Naive thymus-derived CD4-positive, alpha-beta T cell (primary cell): ENCODE measurements around the gene ALX3. TPM values are rescaled to one million over a fixed set of nuclear protein-coding genes. Genes with fewer than 3 reads are reported as not detected.

Experiments
- ATAC-seq: fragments of 150-1000 bp; cut with Tn5 transposase; 2 replicates; pipeline ENCODE4 v1.10.0; 2021; ENCODE audit warnings: mild to moderate bottlenecking, moderate library complexity
- CTCF ChIA-PET: fragments of 350-600 bp; sonication (Branson Sonifier 250); formaldehyde crosslinking; loops from one replicate; lab custom pipeline; 2021; ENCODE audit warnings: antibody characterized with exemption; lab: Charles Lee
- POLR2A ChIA-PET: fragments of 350-600 bp; sonication (Branson Sonifier 250); formaldehyde crosslinking; loops from one replicate; lab custom pipeline; 2021; ENCODE audit warnings: antibody characterized with exemption, inconsistent platforms; lab: Charles Lee
- DNase-seq, 9 donors: peaks; one replicate each; pipeline versions ENCODE4 v3.0.0 to v3.0.0-alpha.2; 2020 to 2022; ENCODE audit warnings: mixed read lengths in 1 of 9
- H3K27ac ChIP-seq: one replicate; pipeline ENCODE4 v1.7.0; 2013; ENCODE audit warnings: mild to moderate bottlenecking, low read depth, low read length, moderate library complexity
- H3K27me3 ChIP-seq, 2 donors: one replicate each; pipeline ENCODE4 v1.7.0; 2013; ENCODE audit warnings: low read length in 2 of 2, mild to moderate bottlenecking in 2 of 2, moderate library complexity in 2 of 2; ENCODE audit not compliant: control insufficient read depth in 2 of 2, insufficient read depth in 2 of 2
- H3K36me3 ChIP-seq, 3 experiments: 1 replicate in 2 of 3; 2 replicates in 1 of 3; pipeline ENCODE4 v1.7.0; 2013; ENCODE audit warnings: low read length in 3 of 3, mild to moderate bottlenecking in 3 of 3, moderate library complexity in 1 of 3; ENCODE audit not compliant: insufficient read depth in 3 of 3, control insufficient read depth in 2 of 3
- H3K4me1 ChIP-seq, 2 donors: one replicate each; pipeline ENCODE4 v1.7.0; 2013; ENCODE audit warnings: low read length in 2 of 2, mild to moderate bottlenecking in 2 of 2, moderate library complexity in 1 of 2; ENCODE audit not compliant: control insufficient read depth in 2 of 2, insufficient read depth in 2 of 2
- H3K4me3 ChIP-seq: 2 replicates; pipeline ENCODE4 v1.7.0; 2013; ENCODE audit warnings: mild to moderate bottlenecking, low read length
- H3K9me3 ChIP-seq, 3 experiments: 1 replicate in 2 of 3; 2 replicates in 1 of 3; pipeline ENCODE4 v1.7.0; 2013; ENCODE audit warnings: low read length in 3 of 3; ENCODE audit not compliant: control insufficient read depth in 2 of 3
- H3K27ac Mint-ChIP-seq, 9 donors: one replicate each; pipeline ENCODE4 v1.8.0; 2020 to 2022; ENCODE audit warnings: mixed read lengths in 9 of 9, mild to moderate bottlenecking in 8 of 9, moderate library complexity in 5 of 9, inconsistent platforms in 2 of 9
- H3K27me3 Mint-ChIP-seq, 5 donors: one replicate each; pipeline ENCODE4 v1.8.0; 2021 to 2022; ENCODE audit warnings: mixed read lengths in 5 of 5, mild to moderate bottlenecking in 1 of 5
- H3K36me3 Mint-ChIP-seq, 5 donors: one replicate each; pipeline ENCODE4 v1.8.0; 2020 to 2022; ENCODE audit warnings: mixed read lengths in 5 of 5, mild to moderate bottlenecking in 3 of 5, inconsistent platforms in 1 of 5
- H3K4me1 Mint-ChIP-seq, 7 donors: one replicate each; pipeline ENCODE4 v1.8.0; 2020 to 2022; ENCODE audit warnings: mixed read lengths in 7 of 7, mild to moderate bottlenecking in 3 of 7, inconsistent platforms in 1 of 7
- H3K4me3 Mint-ChIP-seq, 10 donors: one replicate each; pipeline ENCODE4 v1.8.0; 2020 to 2022; ENCODE audit warnings: mild to moderate bottlenecking in 10 of 10, mixed read lengths in 10 of 10, moderate library complexity in 6 of 10, inconsistent platforms in 2 of 10
- H3K9me3 Mint-ChIP-seq, 11 donors: one replicate each; pipeline ENCODE4 v1.8.0; 2020 to 2022; ENCODE audit warnings: mixed read lengths in 11 of 11, mild to moderate bottlenecking in 4 of 11, inconsistent platforms in 1 of 11, moderate library complexity in 1 of 11
- intact Hi-C, 2 donors: fragments of 100-400 bp; cut with micrococcal nuclease; formaldehyde crosslinking; loops; one replicate each; pipeline ENCODE4 v1.15.1; 2023
- polyA plus RNA-seq, 2 donors: library from polyadenylated mRNA; unstranded; fragments of 300-500 nt; fragmentation: Illumina TruSeq; gene quantifications; one replicate each; pipeline ENCODE4 v1.2.3, GENCODE V29; 2021
- total RNA-seq, 6 experiments: library from RNA in 5 of 6; stranded (reverse) in 5 of 6; gene quantifications; 1 replicate in 5 of 6; 2 replicates in 1 of 6; pipeline ENCODE4 v1.2.3 and lab custom pipeline; 2021 to 2026

ALX3 gene
- total and polyA plus RNA-seq, 7 experiments from 2014 or later, result not detected

GRCh38 chr1:110112656-110113055, 42.2 kb upstream of the ALX3 start:
- Mint-ChIP-seq H3K4me3 (no peak overlapping the region), H3K4me1 (peaks cover 0 to 5% (median 0%) of the 10 kb centered on the region in 7 donors), H3K36me3 (no peaks in the 10 kb centered on the region), H3K27ac (no peak overlapping the region), H3K9me3 (no peaks in the 10 kb centered on the region), H3K27me3 (peaks cover 10 to 35% (median 16%) of the 10 kb centered on the region in 5 donors)
- no peak for DNase-seq
- ChIA-PET CTCF (interaction anchor here (1.1 kb wide), 1 partner anchor 15 kb away, joined by 3 read pairs; no protein-coding TSS in a partner anchor), POLR2A (interaction anchor here (0.6 kb wide), 1 partner anchor 703 kb away, joined by 3 read pairs; no protein-coding TSS in a partner anchor)
- Histone ChIP-seq H3K9me3 (no peaks in the 10 kb centered on the region), H3K4me3 (no peak overlapping the region), H3K4me1 (no peaks in the 10 kb centered on the region), H3K36me3 (no peaks in the 10 kb centered on the region), H3K27me3 (no peaks in the 10 kb centered on the region), H3K27ac (no peak overlapping the region)
- intact Hi-C loops, result no loop called here
- no peak for ATAC-seq

GRCh38 chr1:110112143-110112542, 41.7 kb upstream of the ALX3 start, which contains the start of gene UBL4B:
Gene UBL4B (plus strand): TSS chr1:110112443. CDS start chr1:110112535, 92 bp downstream.
- H3K9me3 Mint-ChIP-seq, result no peaks in the 10 kb centered on the region
- ChIA-PET POLR2A (no interaction called here), CTCF (interaction anchor here (1.1 kb wide), 1 partner anchor 16 kb away, joined by 3 read pairs; no protein-coding TSS in a partner anchor)
- Histone ChIP-seq H3K27me3 (no peaks in the 10 kb centered on the region), H3K4me1 (no peaks in the 10 kb centered on the region), H3K27ac (no peak within 1 kb of the TSS), H3K9me3 (no peaks in the 10 kb centered on the region), H3K4me3 (no peak within 1 kb of the TSS), H3K36me3 (no peaks in the 10 kb centered on the region)
- no peak within 1 kb of the TSS for H3K4me3 Mint-ChIP-seq
- H3K4me1 Mint-ChIP-seq, result peaks cover 0 to 6% (median 0%) of the 10 kb centered on the region in 7 donors
- ATAC-seq (no peak), DNase-seq (no peak)
- peaks cover 6 to 35% (median 16%) of the 10 kb centered on the region in 5 donors for H3K27me3 Mint-ChIP-seq
- intact Hi-C loops, result no loop called here
- H3K36me3 Mint-ChIP-seq, result no peaks in the 10 kb centered on the region
- no peak within 1 kb of the TSS for H3K27ac Mint-ChIP-seq

GRCh38 chr1:110111081-110111480, 40.6 kb upstream of the ALX3 start:
- no peaks in the 10 kb centered on the region for H3K9me3 ChIP-seq
- peaks cover 6 to 31% (median 12%) of the 10 kb centered on the region in 5 donors for H3K27me3 Mint-ChIP-seq
- no peaks in the 10 kb centered on the region for H3K4me1 ChIP-seq
- H3K4me3 ChIP-seq, result no peak overlapping the region
- H3K27ac Mint-ChIP-seq, result no peak overlapping the region
- no peak overlapping the region for H3K4me3 Mint-ChIP-seq
- DNase-seq (no peak), ATAC-seq (no peak)
- ChIA-PET POLR2A (no interaction called here), CTCF (no interaction called here)
- intact Hi-C loops, result no loop called here
- no peaks in the 10 kb centered on the region for H3K36me3 Mint-ChIP-seq
- peaks cover 0 to 1% (median 0%) of the 10 kb centered on the region in 7 donors for H3K4me1 Mint-ChIP-seq
- no peaks in the 10 kb centered on the region for H3K27me3 ChIP-seq
- H3K36me3 ChIP-seq, result no peaks in the 10 kb centered on the region
- no peaks in the 10 kb centered on the region for H3K9me3 Mint-ChIP-seq
- H3K27ac ChIP-seq, result no peak overlapping the region

GRCh38 chr1:110107867-110108469, 37.5 kb upstream of the ALX3 start:
- ATAC-seq (no peak), DNase-seq (no peak)
- Histone ChIP-seq H3K4me1 (no peaks in the 10 kb centered on the region), H3K27me3 (no peaks in the 10 kb centered on the region), H3K27ac (no peak overlapping the region), H3K9me3 (no peaks in the 10 kb centered on the region), H3K36me3 (no peaks in the 10 kb centered on the region), H3K4me3 (no peak overlapping the region)
- Mint-ChIP-seq H3K27ac (no peak overlapping the region), H3K9me3 (no peaks in the 10 kb centered on the region), H3K27me3 (peaks cover 6 to 24% (median 9%) of the 10 kb centered on the region in 5 donors), H3K4me1 (peaks cover 0 to 1% (median 0%) of the 10 kb centered on the region in 7 donors), H3K4me3 (no peak overlapping the region), H3K36me3 (no peaks in the 10 kb centered on the region)
- intact Hi-C loops, result loop anchor here (2.0 to 5.0 kb wide), 2 partner anchors 77 to 466 kb away; no protein-coding TSS in a partner anchor
- POLR2A ChIA-PET, result no interaction called here
- CTCF ChIA-PET, result interaction anchor here (0.8 kb wide), 1 partner anchor 9 kb away, joined by 3 read pairs; no protein-coding TSS in a partner anchor

GRCh38 chr1:110106013-110106941, 35.8 kb upstream of the ALX3 start:
- H3K27ac Mint-ChIP-seq, result no peak overlapping the region
- DNase-seq (peak; percentile 19 to 53 (median 47)), ATAC-seq (peak; percentile 85)
- H3K27me3 Mint-ChIP-seq, result peaks cover 6 to 20% (median 10%) of the 10 kb centered on the region in 5 donors
- Histone ChIP-seq H3K9me3 (no peaks in the 10 kb centered on the region), H3K27ac (no peak overlapping the region), H3K4me1 (no peaks in the 10 kb centered on the region), H3K4me3 (no peak overlapping the region), H3K27me3 (no peaks in the 10 kb centered on the region), H3K36me3 (no peaks in the 10 kb centered on the region)
- peaks cover 0 to 6% (median 0%) of the 10 kb centered on the region in 7 donors for H3K4me1 Mint-ChIP-seq
- ChIA-PET POLR2A (no interaction called here), CTCF (interaction anchor here (0.6 to 3.4 kb wide), 4 partner anchors 11 to 53 kb away, joined by 3 to 19 read pairs (median 10); no protein-coding TSS in a partner anchor)
- H3K36me3 Mint-ChIP-seq, result no peaks in the 10 kb centered on the region
- intact Hi-C loops, result loop anchor here (1.0 to 5.0 kb wide), 5 partner anchors 18 to 464 kb away; no protein-coding TSS in a partner anchor
- no peaks in the 10 kb centered on the region for H3K9me3 Mint-ChIP-seq
- H3K4me3 Mint-ChIP-seq, result no peak overlapping the region

- Histone ChIP-seq H3K4me3 (no peak overlapping the region), H3K27ac (no peak overlapping the region), H3K36me3 (no peaks in the 10 kb centered on the region), H3K4me1 (no peaks in the 10 kb centered on the region), H3K9me3 (no peaks in the 10 kb centered on the region), H3K27me3 (no peaks in the 10 kb centered on the region)
- Mint-ChIP-seq H3K4me1 (peaks cover 0 to 4% (median 0%) of the 10 kb centered on the region in 7 donors), H3K27me3 (peaks cover 0 to 9% (median 7%) of the 10 kb centered on the region in 5 donors), H3K36me3 (no peaks in the 10 kb centered on the region), H3K4me3 (no peak overlapping the region), H3K9me3 (no peaks in the 10 kb centered on the region), H3K27ac (no peak overlapping the region)
- DNase-seq (no peak), ATAC-seq (no peak)
- intact Hi-C loops, result no loop called here
- ChIA-PET CTCF (interaction anchor here (1.2 kb wide), 1 partner anchor 14 kb away, joined by 3 read pairs; no protein-coding TSS in a partner anchor), POLR2A (no interaction called here)
These were observed 31.6 kb upstream of the ALX3 start for GRCh38 chr1:110102081-110102480.
